ENCODE results near the gene DPY30. TPM values are rescaled to one million over a fixed set of nuclear protein-coding genes. Genes with fewer than 3 reads are reported as not detected.

DPY30 gene
- total RNA-seq, 3 donors from 2014 or later (not counting 1 experiment from before 2014, with no cell fraction given): 24.3 to 36.6 (median 25.7) TPM

- no peaks in the 10 kb centered on the region for H3K9me3 Mint-ChIP-seq
- peak in 1 of 2 donors; percentile 42 for DNase-seq
- peak overlapping the region; percentile 86 for H3K4me3 ChIP-seq (ENCODE audit: low read length)
- 49% methylated on average over 13 of the region's 13 CpGs for WGBS (ENCODE audit: insufficient coverage)
- no peak for TF ChIP-seq CTCF (IDR thresholded peaks at IDR 0.05)
- peaks cover 12% of the 10 kb centered on the region for H3K4me1 ChIP-seq (ENCODE audit: control insufficient read depth, insufficient read depth, low read length)
- H3K27me3 ChIP-seq (ENCODE audit: control insufficient read depth, insufficient read depth, low read length): no peaks in the 10 kb centered on the region
- H3K27me3 Mint-ChIP-seq (ENCODE audit: low read depth in 2 of 2): no peaks in the 10 kb centered on the region
- no peaks in the 10 kb centered on the region for H3K36me3 Mint-ChIP-seq
- H3K36me3 ChIP-seq (ENCODE audit: control insufficient read depth, insufficient read depth, low read length): no peaks in the 10 kb centered on the region
- H3K27ac ChIP-seq (ENCODE audit: low read length): no peak overlapping the region
- intact Hi-C loops (cut with micrococcal nuclease): loop anchor here (5.0 kb wide), 1 partner anchor 105 kb away; the partner anchor contains the start of gene SLC30A6
- H3K4me3 Mint-ChIP-seq: peak overlapping the region; percentile 99
- no peaks in the 10 kb centered on the region for H3K9me3 ChIP-seq (ENCODE audit: control insufficient read depth, insufficient read depth, low read length)
- peaks cover 33 to 36% of the 10 kb centered on the region in 2 donors for H3K4me1 Mint-ChIP-seq
- H3K27ac Mint-ChIP-seq: peak overlapping the region; percentile 92 to 97
- ATAC-seq: no peak
Measured at GRCh38 chr2:32061973-32062861, 22.6 kb upstream of the DPY30 start.

- intact Hi-C loops (cut with micrococcal nuclease): loop anchor here (5.0 kb wide), 1 partner anchor 106 kb away; the partner anchor contains the start of gene SLC30A6
- no peaks in the 10 kb centered on the region for H3K36me3 Mint-ChIP-seq
Measured at GRCh38 chr2:32061430-32061829, 21.8 kb upstream of the DPY30 start.

GRCh38 chr2:32060266-32060665 lies 20.7 kb upstream of the DPY30 start:
- H3K4me1 ChIP-seq (ENCODE audit: control insufficient read depth, insufficient read depth, low read length): peaks cover 9% of the 10 kb centered on the region
- no peaks in the 10 kb centered on the region for H3K9me3 Mint-ChIP-seq
- WGBS (ENCODE audit: insufficient coverage): 89% methylated on average over 1 of the region's 2 CpGs
- no peaks in the 10 kb centered on the region for H3K27me3 Mint-ChIP-seq (ENCODE audit: low read depth in 2 of 2)
- no peaks in the 10 kb centered on the region for H3K36me3 ChIP-seq (ENCODE audit: control insufficient read depth, insufficient read depth, low read length)
- ATAC-seq: no peak
- H3K9me3 ChIP-seq (ENCODE audit: control insufficient read depth, insufficient read depth, low read length): no peaks in the 10 kb centered on the region
- intact Hi-C loops (cut with micrococcal nuclease): loop anchor here (5.0 kb wide), 1 partner anchor 107 kb away; the partner anchor contains the start of gene SLC30A6
- no peaks in the 10 kb centered on the region for H3K36me3 Mint-ChIP-seq
- H3K27ac Mint-ChIP-seq: no peak overlapping the region
- no peak for DNase-seq
- no peaks in the 10 kb centered on the region for H3K27me3 ChIP-seq (ENCODE audit: control insufficient read depth, insufficient read depth, low read length)
- H3K4me3 ChIP-seq (ENCODE audit: low read length): no peak overlapping the region
- no peak for TF ChIP-seq CTCF (IDR thresholded peaks at IDR 0.05)
- peaks cover 23 to 24% of the 10 kb centered on the region in 2 donors for H3K4me1 Mint-ChIP-seq
- no peak overlapping the region for H3K27ac ChIP-seq (ENCODE audit: low read length)
- H3K4me3 Mint-ChIP-seq: peak overlapping the region; percentile 42

More at GRCh38 chr2:32061430-32061829, 21.8 kb upstream of the DPY30 start:
- no peak overlapping the region for H3K27ac Mint-ChIP-seq
- Histone ChIP-seq H3K36me3 (ENCODE audit: control insufficient read depth, insufficient read depth, low read length) (no peaks in the 10 kb centered on the region), H3K27me3 (ENCODE audit: control insufficient read depth, insufficient read depth, low read length) (no peaks in the 10 kb centered on the region), H3K4me3 (ENCODE audit: low read length) (no peak overlapping the region), H3K4me1 (ENCODE audit: control insufficient read depth, insufficient read depth, low read length) (peaks cover 12% of the 10 kb centered on the region), H3K27ac (ENCODE audit: low read length) (no peak overlapping the region), H3K9me3 (ENCODE audit: control insufficient read depth, insufficient read depth, low read length) (no peaks in the 10 kb centered on the region)
- peaks cover 33 to 35% of the 10 kb centered on the region in 2 donors for H3K4me1 Mint-ChIP-seq
- ATAC-seq (no peak), DNase-seq (no peak)
- 96% methylated on average over 8 of the region's 8 CpGs for WGBS (ENCODE audit: insufficient coverage)
- H3K27me3 Mint-ChIP-seq (ENCODE audit: low read depth in 2 of 2): no peaks in the 10 kb centered on the region
- TF ChIP-seq CTCF (IDR thresholded peaks at IDR 0.05): no peak
- H3K4me3 Mint-ChIP-seq: peak overlapping the region; percentile 99
- H3K9me3 Mint-ChIP-seq: no peaks in the 10 kb centered on the region

Measured in natural killer cell (primary cell).